Sigmoid colon (tissue), 7 donors: ENCODE results near the gene PRPF31. TPM values are rescaled to one million over a fixed set of nuclear protein-coding genes. Genes with fewer than 3 reads are reported as not detected.
A peak's percentile ranks its signal among the peaks of the same experiment; 100 is the strongest.

Source experiments
- DNase-seq: peaks from one replicate; pipeline ENCODE4 v3.0.0-alpha.2; 2019
- H3K27ac ChIP-seq, 4 donors: fragments of 200-600 bp; sonication (generic); one replicate each; pipeline ENCODE4 v1.5.1; 2016 to 2019; ENCODE audit warnings: mild to moderate bottlenecking in 1 of 4
- H3K27me3 ChIP-seq, 3 donors: fragments of 200-600 bp; sonication (generic); one replicate each; pipeline ENCODE4 v1.5.1; 2019; ENCODE audit warnings: mild to moderate bottlenecking in 1 of 3
- H3K36me3 ChIP-seq, 4 donors: fragments of 200-600 bp; sonication (generic); one replicate each; pipeline ENCODE4 v1.5.1; 2016 to 2019
- H3K4me1 ChIP-seq, 4 donors: fragments of 200-600 bp; sonication (generic); one replicate each; pipeline ENCODE4 v1.5.1; 2017 to 2019
- H3K4me3 ChIP-seq, 4 donors: fragments of 200-600 bp; sonication (generic); one replicate each; pipeline ENCODE4 v1.5.1; 2017 to 2019; ENCODE audit warnings: mild to moderate bottlenecking in 2 of 4, moderate library complexity in 1 of 4
- H3K9me3 ChIP-seq, 4 donors: fragments of 200-600 bp in 3 of 4; sonication (generic) in 3 of 4; one replicate each; pipeline versions ENCODE4 v1.5.1 to v1.6.1; 2013 to 2019
- CTCF ChIP-seq, 4 experiments: fragments of 450-650 bp in 3 of 4; fragments of 200-600 bp in 1 of 4; IDR thresholded peaks; one replicate each; pipeline ENCODE4 v1.5.1; 2016 to 2019; ENCODE audit warnings: antibody characterized with exemption in 4 of 4, mild to moderate bottlenecking in 3 of 4, moderate library complexity in 2 of 4
- EP300 ChIP-seq, 4 donors: sonication (generic); formaldehyde crosslinking; IDR thresholded peaks; one replicate each; pipeline ENCODE4 v1.6.1; 2017; ENCODE audit warnings: antibody characterized with exemption in 4 of 4
- POLR2A ChIP-seq, 2 donors: fragments of 450-650 bp; IDR thresholded peaks; one replicate each; pipeline ENCODE4 v1.6.1; 2016; ENCODE audit warnings: antibody characterized with exemption in 2 of 2, mild to moderate bottlenecking in 2 of 2, moderate library complexity in 2 of 2
- POLR2AphosphoS5 ChIP-seq, 4 donors: sonication (generic); formaldehyde crosslinking; IDR thresholded peaks; one replicate each; pipeline ENCODE4 v1.6.1; 2017; ENCODE audit warnings: antibody characterized with exemption in 4 of 4
- WGBS, 2 donors: extraction: QIAGEN DNeasy Blood & Tissue Kit; methylation state at CpG; one replicate each; pipeline ENCODE4 v1.1.7; 2013; 5-methylcytosine and 5-hydroxymethylcytosine counted together
- intact Hi-C: fragments of 100-400 bp; cut with DNase I; formaldehyde crosslinking; loops from one replicate; pipeline ENCODE4 v1.15.1; 2023
- polyA plus RNA-seq, 3 donors: library from polyadenylated mRNA; stranded (reverse); fragments of 200-250 nt; gene quantifications; one replicate each; pipeline ENCODE4 v1.2.3, GENCODE V29; 2013
- total RNA-seq, 4 donors: library from RNA; depleted of rRNA; stranded (reverse); fragments of >200 nt; gene quantifications; one replicate each; pipeline ENCODE4 v1.1.0, GENCODE V29; 2016
- donor health status: healthy with polysubstance abuse.
- donor health status: Bipolar disorder and iron deficiency.
- donor health status: healthy.

The PRPF31 gene
- total and polyA plus RNA-seq, 7 donors, result 25.0 to 60.9 (median 51.0) TPM

DNA sequence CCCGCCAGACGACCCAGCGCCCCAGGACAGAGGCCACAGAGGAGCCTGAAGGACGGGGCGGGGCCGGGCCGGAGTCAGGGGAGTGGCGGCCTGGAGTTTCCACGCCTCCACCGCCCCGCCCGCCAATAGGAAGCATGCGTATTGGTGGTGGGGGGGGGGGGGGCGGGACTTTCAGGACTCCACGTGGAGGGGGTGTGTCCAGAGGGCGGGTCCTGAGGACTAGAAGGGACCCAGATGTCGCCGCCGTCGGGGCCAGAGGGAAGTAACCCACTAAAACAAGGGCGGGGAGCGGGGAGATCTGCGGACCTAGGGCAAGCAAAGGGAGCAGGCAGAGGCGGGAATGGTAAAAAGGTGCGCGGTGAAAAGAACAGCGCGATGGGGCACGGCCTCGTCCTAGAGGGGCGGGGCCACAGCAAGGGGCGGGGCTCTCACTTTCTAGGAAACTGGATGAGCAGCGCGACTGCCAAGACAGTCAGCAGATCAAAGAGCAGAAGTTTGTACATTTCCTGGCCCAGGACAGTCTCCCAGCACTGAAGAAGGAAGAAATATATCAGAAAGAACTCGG, 46.8 kb downstream of the PRPF31 start:
- Histone ChIP-seq H3K27ac (peak overlapping the region; percentile 44 to 94 (median 56)), H3K4me3 (peak overlapping the region; percentile 24 to 48 (median 35)), H3K27me3 (peaks cover 4 to 30% (median 25%) of the 10 kb centered on the region in 3 donors), H3K36me3 (peaks cover 0 to 10% (median 4%) of the 10 kb centered on the region in 4 donors), H3K9me3 (no peaks in the 10 kb centered on the region), H3K4me1 (peaks cover 0 to 55% (median 52%) of the 10 kb centered on the region in 4 donors)
- peak; percentile 96 for DNase-seq
- 1 to 2% methylated on average over 35 of the region's 35 CpGs for WGBS, 2 donors
- intact Hi-C loops, result loop anchor here (5.0 kb wide), 1 partner anchor 40 kb away; the partner anchor contains the start of gene RPS9
- no peak for TF ChIP-seq CTCF (IDR thresholded peaks at IDR 0.05)
- no peak for TF ChIP-seq POLR2AphosphoS5 (IDR thresholded peaks at IDR 0.05)
- TF ChIP-seq POLR2A (IDR thresholded peaks at IDR 0.05), result no peak

DNA sequence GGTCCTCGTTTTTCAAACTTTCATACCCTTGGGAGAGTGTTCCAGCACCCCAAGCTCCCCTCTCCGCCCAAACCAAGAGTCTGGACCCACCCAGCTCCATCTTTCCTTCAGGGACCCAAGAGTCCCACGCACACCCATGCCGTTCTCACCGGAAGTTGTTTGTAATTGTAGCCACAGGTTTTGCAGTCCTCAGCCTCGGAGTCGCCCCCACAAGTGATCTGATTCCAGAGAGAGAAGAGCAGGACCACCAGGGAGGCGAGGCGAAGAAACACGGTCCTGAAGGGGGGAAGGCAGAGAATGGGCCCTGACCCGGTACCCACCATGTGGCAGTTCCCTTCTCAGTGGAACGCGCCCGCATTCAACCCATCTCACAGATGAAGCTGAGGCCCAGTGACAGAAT, 47.3 kb downstream of the PRPF31 start:
- H3K4me1 ChIP-seq, result peaks cover 0 to 53% (median 51%) of the 10 kb centered on the region in 4 donors
- peaks cover 0 to 4% (median 1%) of the 10 kb centered on the region in 4 donors for H3K36me3 ChIP-seq
- peak overlapping the region in 3 of 4 donors; percentile 29 to 48 (median 41) for H3K4me3 ChIP-seq
- H3K27me3 ChIP-seq, result peaks cover 4 to 33% (median 25%) of the 10 kb centered on the region in 3 donors
- peak overlapping the region; percentile 42 to 94 (median 56) for H3K27ac ChIP-seq
- no peak for TF ChIP-seq CTCF (IDR thresholded peaks at IDR 0.05)
- no peak for TF ChIP-seq POLR2AphosphoS5 (IDR thresholded peaks at IDR 0.05)
- no peak for TF ChIP-seq EP300 (IDR thresholded peaks at IDR 0.05)
- TF ChIP-seq POLR2A (IDR thresholded peaks at IDR 0.05), result no peak
- intact Hi-C loops, result loop anchor here (5.0 kb wide), 1 partner anchor 39 kb away; the partner anchor contains the start of gene RPS9
- 48 to 64% methylated on average over 14 of the region's 14 CpGs for WGBS, 2 donors
- no peaks in the 10 kb centered on the region for H3K9me3 ChIP-seq
- no peak for DNase-seq

DNA sequence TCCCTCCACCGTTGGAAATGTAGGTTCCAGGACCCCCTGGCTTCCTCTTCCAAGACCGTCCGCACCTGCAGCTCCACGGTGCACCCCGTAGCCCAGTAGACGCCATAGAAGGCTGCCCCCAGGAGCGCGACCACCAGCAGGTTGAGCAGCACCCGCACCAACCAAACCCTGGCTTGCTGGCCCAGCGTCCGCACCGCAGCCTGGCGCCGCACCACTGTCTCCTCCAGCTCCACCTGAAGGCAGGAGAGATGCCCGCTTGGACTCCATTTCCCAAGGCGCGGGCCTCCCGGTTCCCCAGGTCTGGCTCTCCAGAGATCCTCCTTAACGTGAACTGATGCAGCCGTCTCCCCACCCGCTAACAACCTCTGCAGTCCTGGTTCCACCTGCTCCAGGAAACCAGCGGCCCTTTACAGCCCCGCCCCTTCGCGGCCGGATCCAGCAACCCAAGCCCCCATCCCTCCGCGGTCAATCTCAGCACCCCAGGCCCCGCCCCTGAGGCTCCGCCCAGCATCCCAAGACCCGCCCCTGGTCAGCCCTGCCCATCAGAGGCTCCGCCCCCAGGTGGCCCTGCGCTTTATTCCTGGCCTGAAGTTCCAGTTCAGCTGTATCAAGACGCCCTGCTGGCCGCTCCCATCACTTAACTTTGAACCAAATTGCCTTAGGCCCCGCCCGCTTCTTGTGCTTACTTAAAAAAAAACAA, 49.0 kb downstream of the PRPF31 start:
- H3K27ac ChIP-seq, result no peak overlapping the region
- TF ChIP-seq POLR2AphosphoS5 (IDR thresholded peaks at IDR 0.05), result no peak
- TF ChIP-seq CTCF (IDR thresholded peaks at IDR 0.05), result no peak
- no peak for TF ChIP-seq POLR2A (IDR thresholded peaks at IDR 0.05)
- H3K4me3 ChIP-seq, result no peak overlapping the region
- intact Hi-C loops, result loop anchor here (5.0 kb wide), 1 partner anchor 38 kb away; the partner anchor contains the start of gene RPS9
- peaks cover 0 to 44% (median 42%) of the 10 kb centered on the region in 4 donors for H3K4me1 ChIP-seq
- 11 to 16% methylated on average over 37 of the region's 37 CpGs for WGBS, 2 donors
- no peaks in the 10 kb centered on the region for H3K9me3 ChIP-seq
- peak; percentile 85 for DNase-seq
- no peaks in the 10 kb centered on the region for H3K36me3 ChIP-seq
- H3K27me3 ChIP-seq, result peaks cover 4 to 39% (median 25%) of the 10 kb centered on the region in 3 donors

DNA sequence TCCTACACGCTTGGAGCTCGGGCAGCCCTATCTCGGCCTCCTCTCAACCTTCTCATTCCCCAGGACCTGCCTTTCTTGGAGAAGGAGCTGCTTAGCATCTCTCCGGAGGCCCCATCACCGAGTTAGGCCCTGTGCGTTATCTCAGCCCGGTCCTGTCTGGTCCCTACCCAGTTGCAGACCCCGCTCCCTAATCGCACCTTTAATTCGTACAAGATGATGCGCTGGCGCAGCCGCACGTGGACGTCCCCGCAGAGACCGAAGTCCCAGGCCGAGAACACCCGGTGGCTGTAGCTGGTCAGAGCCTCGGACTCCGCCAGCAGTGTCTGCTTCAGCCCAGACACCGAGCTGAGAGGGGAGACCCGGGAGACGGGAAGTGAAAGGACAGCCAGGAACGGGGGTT, 49.7 kb downstream of the PRPF31 start:
- H3K27me3 ChIP-seq, result peaks cover 4 to 39% (median 25%) of the 10 kb centered on the region in 3 donors
- H3K4me1 ChIP-seq, result peaks cover 0 to 42% (median 40%) of the 10 kb centered on the region in 4 donors
- no peak overlapping the region for H3K27ac ChIP-seq
- DNase-seq, result no peak
- TF ChIP-seq CTCF (IDR thresholded peaks at IDR 0.05), result no peak
- no peak for TF ChIP-seq EP300 (IDR thresholded peaks at IDR 0.05)
- no peak for TF ChIP-seq POLR2AphosphoS5 (IDR thresholded peaks at IDR 0.05)
- intact Hi-C loops, result no loop called here
- H3K4me3 ChIP-seq, result no peak overlapping the region
- WGBS, 2 donors, result 88 to 93% methylated on average over 25 of the region's 25 CpGs
- no peaks in the 10 kb centered on the region for H3K9me3 ChIP-seq
- no peaks in the 10 kb centered on the region for H3K36me3 ChIP-seq
